ENCODE measurements around the gene TACC2.

Gene TACC2

GRCh38 chr10:121988361-121989324 lies at the start of gene TACC2:
TACC2 (plus strand) TSS chr10:121989163; CDS start chr10:122021982, 32,819 bp downstream.
- in situ Hi-C loops (cut with HindIII; ENCODE audit: low sequenced_read_pairs) = no loop called here
- no peak within 1 kb of the TSS for H3K4me3 ChIP-seq (ENCODE audit: low read depth, low read length)
- no peak for DNase-seq (ENCODE audit: low read depth)
- TF ChIP-seq CTCF (IDR thresholded peaks at IDR 0.05; ENCODE audit: low read depth, low read length, missing control alignments) = no peak

GRCh38 chr10:121941532-121941931 lies 47.4 kb upstream of the TACC2 start:
- no peak overlapping the region for H3K4me3 ChIP-seq (ENCODE audit: low read depth, low read length)
- no peak for TF ChIP-seq CTCF (IDR thresholded peaks at IDR 0.05; ENCODE audit: low read depth, low read length, missing control alignments)
- in situ Hi-C loops (cut with HindIII; ENCODE audit: low sequenced_read_pairs) = no loop called here

GRCh38 chr10:121942749-121943416 lies 46.1 kb upstream of the TACC2 start:
- no peak for TF ChIP-seq CTCF (IDR thresholded peaks at IDR 0.05; ENCODE audit: low read depth, low read length, missing control alignments)
- peak; percentile 89 for DNase-seq (ENCODE audit: low read depth)
- in situ Hi-C loops (cut with HindIII; ENCODE audit: low sequenced_read_pairs) = no loop called here
- H3K4me3 ChIP-seq (ENCODE audit: low read depth, low read length) = no peak overlapping the region

More at GRCh38 chr10:121941532-121941931, 47.4 kb upstream of the TACC2 start:
- no peak for DNase-seq (ENCODE audit: low read depth)

GRCh38 chr10:121947343-121948330 lies 41.3 kb upstream of the TACC2 start:
- in situ Hi-C loops (cut with HindIII; ENCODE audit: low sequenced_read_pairs) = no loop called here
- no peak for TF ChIP-seq CTCF (IDR thresholded peaks at IDR 0.05; ENCODE audit: low read depth, low read length, missing control alignments)
- no peak overlapping the region for H3K4me3 ChIP-seq (ENCODE audit: low read depth, low read length)
- no peak for DNase-seq (ENCODE audit: low read depth)

GRCh38 chr10:121949049-121949448 lies 39.9 kb upstream of the TACC2 start:
- no peak overlapping the region for H3K4me3 ChIP-seq (ENCODE audit: low read depth, low read length)
- TF ChIP-seq CTCF (IDR thresholded peaks at IDR 0.05; ENCODE audit: low read depth, low read length, missing control alignments) = no peak
- in situ Hi-C loops (cut with HindIII; ENCODE audit: low sequenced_read_pairs) = no loop called here
- DNase-seq (ENCODE audit: low read depth) = no peak

GRCh38 chr10:121949451-121949850 lies 39.5 kb upstream of the TACC2 start:
- in situ Hi-C loops (cut with HindIII; ENCODE audit: low sequenced_read_pairs) = no loop called here
- H3K4me3 ChIP-seq (ENCODE audit: low read depth, low read length) = no peak overlapping the region
- no peak for DNase-seq (ENCODE audit: low read depth)
- TF ChIP-seq CTCF (IDR thresholded peaks at IDR 0.05; ENCODE audit: low read depth, low read length, missing control alignments) = no peak

Measured in astrocyte of the cerebellum (primary cell).